ENCODE measurements around the gene APLP2.

- no peak for TF ChIP-seq CTCF (conservative IDR thresholded peaks at IDR 0.05 in 1 of 2, IDR thresholded peaks at IDR 0.05 in 1 of 2; ENCODE audit: low read depth in 1 of 2, low read length in 2 of 2)
- no peak for TF ChIP-seq EZH2 (IDR thresholded peaks at IDR 0.05; ENCODE audit: low read length, missing control alignments)
Observed at GRCh38 chr11:130099356-130099755, 29.7 kb downstream of the APLP2 start.
